GM11168 (cell line): ENCODE data around the gene BSN.

Experiments
- in situ Hi-C: fragments of 300-500 bp; cut with MboI; formaldehyde crosslinking; loops from one replicate; pipeline ENCODE4 v1.12.0; 2022; ENCODE audit warnings: low sequenced_read_pairs; ENCODE audit not compliant: unreplicated experiment

Gene BSN, protein sequence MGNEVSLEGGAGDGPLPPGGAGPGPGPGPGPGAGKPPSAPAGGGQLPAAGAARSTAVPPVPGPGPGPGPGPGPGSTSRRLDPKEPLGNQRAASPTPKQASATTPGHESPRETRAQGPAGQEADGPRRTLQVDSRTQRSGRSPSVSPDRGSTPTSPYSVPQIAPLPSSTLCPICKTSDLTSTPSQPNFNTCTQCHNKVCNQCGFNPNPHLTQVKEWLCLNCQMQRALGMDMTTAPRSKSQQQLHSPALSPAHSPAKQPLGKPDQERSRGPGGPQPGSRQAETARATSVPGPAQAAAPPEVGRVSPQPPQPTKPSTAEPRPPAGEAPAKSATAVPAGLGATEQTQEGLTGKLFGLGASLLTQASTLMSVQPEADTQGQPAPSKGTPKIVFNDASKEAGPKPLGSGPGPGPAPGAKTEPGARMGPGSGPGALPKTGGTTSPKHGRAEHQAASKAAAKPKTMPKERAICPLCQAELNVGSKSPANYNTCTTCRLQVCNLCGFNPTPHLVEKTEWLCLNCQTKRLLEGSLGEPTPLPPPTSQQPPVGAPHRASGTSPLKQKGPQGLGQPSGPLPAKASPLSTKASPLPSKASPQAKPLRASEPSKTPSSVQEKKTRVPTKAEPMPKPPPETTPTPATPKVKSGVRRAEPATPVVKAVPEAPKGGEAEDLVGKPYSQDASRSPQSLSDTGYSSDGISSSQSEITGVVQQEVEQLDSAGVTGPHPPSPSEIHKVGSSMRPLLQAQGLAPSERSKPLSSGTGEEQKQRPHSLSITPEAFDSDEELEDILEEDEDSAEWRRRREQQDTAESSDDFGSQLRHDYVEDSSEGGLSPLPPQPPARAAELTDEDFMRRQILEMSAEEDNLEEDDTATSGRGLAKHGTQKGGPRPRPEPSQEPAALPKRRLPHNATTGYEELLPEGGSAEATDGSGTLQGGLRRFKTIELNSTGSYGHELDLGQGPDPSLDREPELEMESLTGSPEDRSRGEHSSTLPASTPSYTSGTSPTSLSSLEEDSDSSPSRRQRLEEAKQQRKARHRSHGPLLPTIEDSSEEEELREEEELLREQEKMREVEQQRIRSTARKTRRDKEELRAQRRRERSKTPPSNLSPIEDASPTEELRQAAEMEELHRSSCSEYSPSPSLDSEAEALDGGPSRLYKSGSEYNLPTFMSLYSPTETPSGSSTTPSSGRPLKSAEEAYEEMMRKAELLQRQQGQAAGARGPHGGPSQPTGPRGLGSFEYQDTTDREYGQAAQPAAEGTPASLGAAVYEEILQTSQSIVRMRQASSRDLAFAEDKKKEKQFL (N-terminal part only)

DNA sequence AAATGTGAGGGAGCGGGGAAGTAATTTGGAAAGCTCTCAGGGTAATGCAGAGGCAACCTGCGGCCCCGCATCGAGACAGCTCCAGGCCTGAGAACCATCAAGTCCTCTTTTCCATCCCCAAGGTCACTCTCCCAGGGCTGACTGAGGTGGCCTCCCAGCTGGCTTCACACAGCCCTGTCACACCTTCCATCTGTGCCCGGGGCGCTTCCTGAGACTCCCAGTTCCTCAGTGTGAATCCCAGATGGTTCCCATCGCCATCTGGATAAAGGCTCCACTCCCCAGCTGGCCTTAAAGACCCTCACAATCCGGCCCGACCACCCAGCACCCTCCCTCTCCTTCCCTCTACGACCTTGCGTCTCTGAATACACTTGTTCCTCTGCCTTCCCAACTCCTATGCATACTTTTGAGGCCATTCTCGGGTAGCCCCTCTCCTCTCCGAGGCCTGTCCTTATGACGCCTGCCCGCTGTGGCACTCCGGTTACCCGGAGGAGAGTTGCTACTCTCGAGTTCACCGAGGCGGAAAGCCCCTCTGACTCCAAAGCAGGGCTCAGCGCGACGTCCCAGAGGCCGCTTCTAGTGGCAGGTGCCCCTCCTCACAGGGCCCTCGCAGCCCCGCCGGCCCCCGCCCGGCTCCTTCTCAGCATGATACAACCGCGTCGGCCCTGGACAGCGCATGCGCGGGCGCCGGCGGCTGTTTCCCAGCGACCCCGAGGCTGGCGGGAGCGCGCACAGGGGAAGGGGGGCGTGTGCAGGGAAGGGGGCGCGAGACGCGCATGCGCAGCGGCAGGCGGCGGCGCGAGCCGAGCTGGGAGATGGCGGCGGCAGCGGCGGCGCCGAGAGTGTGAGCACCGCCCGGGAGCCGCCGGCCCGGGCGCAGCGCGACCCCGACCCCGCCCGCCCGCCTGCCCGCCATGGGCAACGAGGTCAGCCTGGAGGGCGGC, at the start of gene BSN:
BSN (plus strand) TSS at position 786 of the 941 bp plus-strand sequence; CDS start at position 912, 126 bp downstream.
- in situ Hi-C loops: no loop called here

DNA sequence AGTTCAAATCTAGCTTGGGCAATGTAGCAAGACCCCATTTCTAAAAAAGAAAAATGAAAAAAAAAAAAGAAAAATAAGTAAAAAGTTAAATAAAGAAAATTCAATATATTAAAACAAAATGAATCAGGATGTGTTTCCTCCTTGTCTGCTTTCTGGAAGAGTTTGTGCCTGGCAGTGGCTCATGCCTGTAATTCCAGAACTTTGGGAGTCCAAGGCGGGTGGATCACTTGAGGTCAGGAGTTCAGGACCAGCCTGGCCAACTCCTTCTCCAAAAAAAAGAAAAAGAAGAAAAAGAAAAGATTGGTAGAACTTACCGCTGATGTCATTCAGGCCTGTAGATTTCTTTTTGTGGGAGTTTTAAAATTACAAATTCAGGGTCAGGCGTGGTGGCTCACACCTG, 47.4 kb upstream of the BSN start:
- in situ Hi-C loops: no loop called here

DNA sequence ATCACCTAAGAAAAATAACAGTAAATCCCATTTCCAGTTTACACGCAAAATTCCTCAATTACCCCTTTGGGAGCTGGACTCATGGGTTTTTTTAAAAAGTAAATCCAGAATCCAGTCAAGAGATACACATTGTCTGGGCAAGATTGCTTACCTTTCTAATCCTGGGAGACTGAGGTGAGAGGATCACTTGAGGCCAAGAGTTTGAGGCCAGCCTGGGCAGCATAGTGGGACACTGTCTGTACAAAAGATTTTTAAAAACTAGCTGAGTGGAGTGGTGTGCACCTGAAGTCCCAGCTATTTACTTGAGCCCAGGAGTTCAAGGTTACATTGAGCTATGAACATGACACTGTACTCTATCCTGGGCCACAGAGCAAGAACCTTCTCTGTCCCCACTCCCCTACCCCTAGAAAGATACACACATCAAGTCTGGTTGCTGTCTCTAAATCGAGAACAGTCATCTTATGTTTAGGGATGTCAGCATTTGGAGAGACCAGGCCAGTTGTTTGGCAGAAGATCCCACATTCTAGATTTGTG, 45.2 kb upstream of the BSN start:
- in situ Hi-C loops: no loop called here

DNA sequence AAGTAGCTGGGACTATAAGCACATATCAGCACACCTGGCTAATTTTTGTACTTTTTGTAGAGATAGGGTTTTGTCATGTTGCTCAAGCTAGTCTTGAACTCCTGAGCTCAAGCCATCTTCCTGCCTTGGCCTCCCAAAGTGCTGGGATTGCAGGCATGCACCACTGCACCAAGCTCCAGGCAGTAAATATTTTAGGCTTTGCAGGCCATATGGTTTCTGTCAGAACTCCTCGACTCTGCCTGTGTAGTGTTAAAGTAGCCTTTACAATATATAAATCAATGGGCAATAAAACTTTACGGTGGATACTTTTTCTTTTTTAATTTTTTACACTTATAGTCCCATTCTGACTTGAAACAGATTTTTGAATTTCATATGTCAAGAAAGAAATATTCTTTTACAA, 42.6 kb upstream of the BSN start:
- in situ Hi-C loops: no loop called here

DNA sequence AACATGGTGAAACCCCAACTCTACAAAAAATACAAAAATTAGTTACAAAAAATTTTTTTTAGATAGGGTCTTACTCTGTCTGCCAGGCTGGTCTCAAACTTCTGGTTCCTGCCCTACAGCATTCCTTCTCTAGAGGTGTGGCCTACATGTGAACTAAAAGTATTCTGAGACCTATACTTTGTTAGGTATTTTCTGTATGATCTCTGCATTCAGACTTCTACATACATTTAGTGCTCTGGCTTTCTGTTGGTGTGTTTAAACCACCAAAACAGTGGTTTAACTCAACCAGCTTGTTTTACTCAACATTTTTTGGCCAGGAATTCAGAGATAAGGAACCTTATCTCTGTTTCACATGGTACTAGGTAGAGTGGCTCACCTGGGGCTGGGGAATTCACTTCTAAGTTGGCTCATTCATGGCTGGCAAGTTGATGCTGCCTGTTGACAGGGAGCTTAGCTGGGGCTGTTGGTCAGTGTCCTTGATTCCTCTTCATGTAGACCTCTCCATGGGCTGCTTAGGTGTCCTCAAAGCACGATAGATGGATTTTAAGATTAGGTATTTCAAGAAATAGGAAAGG, 41.4 kb upstream of the BSN start:
- in situ Hi-C loops: no loop called here

DNA sequence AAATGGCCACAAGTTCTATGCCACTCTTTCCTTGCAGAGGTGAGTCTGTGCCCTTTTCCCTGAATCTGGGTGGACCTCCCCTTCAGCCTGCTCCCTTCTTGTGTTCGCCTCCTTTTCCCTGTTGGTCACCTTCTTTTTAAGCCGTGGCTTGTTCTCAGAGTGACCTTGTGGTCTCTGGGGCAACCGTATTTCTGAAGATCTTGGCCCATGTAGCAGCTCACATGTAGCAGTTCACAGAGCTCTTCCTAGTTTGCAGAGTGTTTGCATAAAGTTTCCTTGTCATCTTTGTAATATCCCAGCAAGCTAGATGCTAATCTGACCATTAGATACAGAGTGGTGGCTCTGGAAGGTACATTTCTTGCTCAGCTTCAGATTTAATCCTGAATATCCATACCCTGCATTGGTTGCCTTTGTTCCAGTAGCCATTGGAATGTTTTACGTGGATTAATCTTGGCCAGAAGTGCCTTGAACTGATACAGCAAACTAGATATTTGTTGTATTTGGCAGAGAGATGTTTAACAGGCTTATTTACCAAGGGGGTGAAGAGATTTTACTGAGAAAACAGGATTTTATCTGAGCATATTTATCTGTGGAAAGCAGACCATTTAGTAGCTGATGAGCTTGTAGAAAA, 40.7 kb upstream of the BSN start:
- in situ Hi-C loops: no loop called here

DNA sequence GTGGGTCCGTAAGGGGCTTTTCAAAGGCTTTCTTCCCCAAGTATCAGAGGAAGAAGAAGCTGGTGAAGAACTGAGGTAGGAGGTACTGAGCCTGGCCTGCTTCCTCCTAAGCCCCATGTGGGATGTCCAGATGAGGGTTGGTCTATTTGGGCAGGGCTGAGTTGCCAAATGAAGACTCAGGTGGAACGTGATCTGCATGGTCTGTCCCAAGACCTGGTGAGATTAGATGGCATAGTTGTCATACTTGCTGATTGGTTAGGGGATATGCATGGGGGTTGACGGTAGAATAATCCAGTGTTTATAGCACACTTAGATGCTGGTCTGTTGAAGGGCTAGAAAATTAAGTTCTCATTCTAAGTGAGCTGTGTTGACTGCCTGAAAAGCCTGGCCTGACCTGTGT, 36.3 kb upstream of the BSN start:
- in situ Hi-C loops: no loop called here

DNA sequence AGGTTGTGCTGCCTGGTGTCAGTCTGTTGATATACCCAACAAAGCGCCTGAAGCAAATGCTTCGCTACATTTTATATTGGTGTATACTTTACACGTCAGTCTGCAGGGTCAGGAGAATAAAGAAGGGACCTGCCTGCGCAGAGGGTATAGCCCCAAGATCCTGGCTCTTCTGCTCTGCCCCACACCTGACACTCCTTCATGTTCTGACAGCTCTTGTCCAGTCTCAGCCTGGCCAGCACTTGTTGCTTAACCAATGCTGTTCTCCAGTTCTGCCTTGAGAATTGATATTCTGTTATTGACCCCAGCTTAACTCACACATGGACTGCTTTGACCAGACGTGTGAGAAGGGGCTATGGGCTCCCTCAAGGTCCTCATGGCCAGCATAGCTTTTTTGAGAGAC, 35.8 kb upstream of the BSN start:
- in situ Hi-C loops: no loop called here

DNA sequence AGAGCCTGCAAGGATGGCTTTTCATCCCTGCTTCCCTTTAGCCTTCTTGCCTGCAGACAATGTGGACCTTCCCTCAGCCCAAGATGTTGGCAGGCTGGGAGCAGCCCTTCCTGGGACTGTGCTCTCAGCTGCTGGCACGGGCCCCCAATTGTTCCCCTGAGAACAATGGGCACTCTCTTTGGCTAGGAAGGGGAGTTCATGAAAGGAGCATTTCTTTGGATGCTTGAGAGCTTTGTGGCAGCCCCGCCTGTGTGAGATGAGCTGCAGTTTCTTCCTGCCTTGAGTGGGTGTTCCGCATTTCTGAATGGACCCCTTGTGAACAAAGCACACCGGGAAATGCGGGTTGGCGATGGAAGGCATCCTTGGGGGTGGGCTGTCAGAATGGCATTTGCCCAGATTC, 35.0 kb upstream of the BSN start:
- in situ Hi-C loops: no loop called here

DNA sequence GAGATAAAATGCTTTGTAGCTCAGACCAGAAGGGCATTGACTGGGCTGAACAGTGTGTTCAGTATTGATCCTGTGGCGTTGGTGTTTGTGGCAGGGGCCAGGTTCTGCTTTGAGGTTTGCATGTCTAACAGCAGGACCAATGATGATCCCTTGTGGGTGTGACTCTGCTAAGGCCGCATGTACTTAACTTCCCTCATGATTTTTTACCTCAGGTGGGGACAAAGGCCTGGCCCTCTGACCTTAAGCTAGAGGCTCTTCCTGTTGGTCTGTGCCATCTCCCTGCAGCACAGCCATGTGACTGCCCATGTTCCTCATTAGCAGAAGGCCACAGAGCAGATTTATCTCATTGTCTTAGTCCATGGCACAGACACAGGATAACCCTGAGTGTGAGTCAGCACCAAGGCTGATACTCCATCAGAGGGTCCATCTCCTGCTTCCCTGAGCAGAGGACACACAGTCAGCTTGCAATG, 34.3 kb upstream of the BSN start:
- in situ Hi-C loops: no loop called here

DNA sequence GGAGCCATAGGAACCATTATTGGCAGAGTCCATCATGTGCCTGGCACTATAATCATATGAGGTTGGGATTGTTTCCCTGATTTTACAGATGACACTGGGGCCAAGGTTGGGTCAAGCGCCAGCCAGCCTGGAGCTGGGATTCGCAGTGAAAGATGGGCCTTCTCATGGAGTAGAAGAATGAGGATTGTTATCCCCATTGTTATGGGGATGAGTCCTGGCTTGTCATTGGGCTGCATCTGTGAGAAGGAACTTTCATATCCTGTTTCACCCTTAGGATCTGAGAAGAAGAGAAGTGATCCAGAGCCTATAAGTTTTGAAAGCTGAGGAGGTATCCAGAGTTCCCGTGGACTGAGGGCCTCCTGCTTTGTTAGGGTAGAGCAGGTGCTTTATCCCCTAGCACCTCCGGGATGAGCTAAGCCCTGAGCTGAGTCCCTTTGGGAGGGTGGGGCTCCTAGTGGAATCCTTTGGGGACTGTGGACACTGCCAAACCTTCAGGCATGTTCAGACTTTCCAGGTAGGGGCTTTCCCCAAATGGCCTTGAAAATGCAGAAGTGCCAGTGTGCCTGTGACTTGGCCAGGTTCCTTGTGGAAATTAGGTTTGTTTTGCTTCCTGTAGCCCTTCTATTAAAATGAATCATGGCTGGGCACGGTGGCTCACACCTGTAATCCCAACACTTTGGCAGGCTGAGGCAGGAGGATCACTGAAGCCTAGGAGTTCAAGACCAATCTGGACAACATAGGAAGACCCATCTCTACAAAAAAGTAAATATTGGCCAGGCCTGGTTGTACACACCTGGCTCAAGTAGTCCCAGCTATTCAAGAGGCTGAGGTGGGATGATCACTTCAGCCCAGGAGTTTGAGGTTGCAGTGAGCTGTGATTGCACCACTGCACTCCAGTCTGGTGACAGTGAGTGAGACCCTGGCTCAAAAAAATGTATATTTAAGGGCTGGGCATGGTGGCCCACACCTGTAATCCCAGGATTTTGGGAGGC, 30.2 kb upstream of the BSN start:
- in situ Hi-C loops: no loop called here

DNA sequence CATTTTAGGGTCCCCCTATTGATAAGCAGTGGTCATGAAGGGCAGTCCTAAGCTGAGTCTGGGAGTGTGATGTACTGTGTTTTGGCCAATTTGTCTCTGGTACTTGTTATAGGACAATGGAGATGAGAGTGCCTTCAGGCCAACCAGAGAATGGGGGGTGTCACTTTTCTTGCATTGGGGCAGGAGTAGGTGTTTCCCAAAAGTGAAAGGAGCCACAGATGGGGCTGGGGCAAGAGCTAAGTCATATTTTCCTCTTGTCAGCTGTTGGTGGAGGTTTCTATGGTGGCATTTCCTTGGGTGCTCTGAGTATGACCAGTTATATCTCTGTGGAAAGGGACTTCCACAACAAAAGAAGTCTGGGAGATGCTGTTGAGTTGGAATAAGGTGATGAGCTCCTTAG, 24.7 kb upstream of the BSN start:
- in situ Hi-C loops: no loop called here

DNA sequence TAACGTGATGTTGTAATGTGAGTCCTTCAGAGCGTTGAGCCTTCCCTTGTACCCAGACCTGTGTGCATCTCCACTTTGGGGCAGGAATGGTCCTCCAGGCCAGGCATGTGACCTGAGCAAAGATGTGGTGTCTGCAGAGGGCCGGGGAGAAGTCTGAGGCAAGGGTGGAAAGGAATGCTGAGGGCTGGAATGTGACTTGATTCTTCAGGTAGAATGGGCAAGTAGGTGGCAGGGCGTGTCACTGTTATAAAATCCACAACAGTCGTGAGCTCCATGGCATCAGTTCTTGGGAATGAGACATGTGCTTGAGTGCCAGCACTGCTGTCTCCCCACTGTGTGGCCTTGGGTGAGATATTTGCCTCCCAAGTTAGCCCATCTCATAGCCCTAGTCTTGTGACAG, 24.0 kb upstream of the BSN start:
- in situ Hi-C loops: loop anchor here (10.0 kb wide), 1 partner anchor 115 kb away; no protein-coding TSS in a partner anchor

DNA sequence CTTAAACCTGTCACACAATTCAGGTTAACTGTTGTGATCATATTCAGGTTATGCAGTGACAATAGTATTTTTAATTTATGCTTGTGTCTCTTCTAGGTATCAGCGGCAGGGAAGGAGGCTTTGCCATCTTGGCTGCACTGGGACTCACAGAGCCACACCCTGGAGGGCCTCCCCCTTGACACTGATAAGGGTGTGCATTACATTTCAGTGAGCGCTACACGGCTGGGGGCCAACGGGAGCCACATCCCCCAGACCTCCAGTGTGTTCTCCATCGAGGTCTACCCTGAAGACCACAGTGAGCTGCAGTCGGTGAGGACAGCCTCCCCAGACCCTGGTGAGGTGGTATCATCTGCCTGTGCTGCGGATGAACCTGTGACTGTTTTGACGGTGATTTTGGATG, 23.6 kb upstream of the BSN start:
- in situ Hi-C loops: loop anchor here (10.0 kb wide), 1 partner anchor 114 kb away; no protein-coding TSS in a partner anchor

DNA sequence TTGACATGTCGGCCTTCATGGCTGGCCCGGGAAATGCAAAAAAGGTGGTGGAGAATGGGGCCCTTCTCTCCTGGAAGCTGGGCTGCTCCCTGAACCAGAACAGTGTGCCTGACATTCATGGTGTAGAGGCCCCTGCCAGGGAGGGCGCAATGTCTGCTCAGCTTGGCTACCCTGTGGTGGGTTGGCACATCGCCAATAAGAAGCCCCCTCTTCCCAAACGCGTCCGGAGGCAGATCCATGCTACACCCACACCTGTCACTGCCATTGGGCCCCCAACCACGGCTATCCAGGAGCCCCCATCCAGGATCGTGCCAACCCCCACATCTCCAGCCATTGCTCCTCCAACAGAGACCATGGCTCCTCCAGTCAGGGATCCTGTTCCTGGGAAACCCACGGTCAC, 23.1 kb upstream of the BSN start:
- in situ Hi-C loops: loop anchor here (10.0 kb wide), 1 partner anchor 114 kb away; no protein-coding TSS in a partner anchor

DNA sequence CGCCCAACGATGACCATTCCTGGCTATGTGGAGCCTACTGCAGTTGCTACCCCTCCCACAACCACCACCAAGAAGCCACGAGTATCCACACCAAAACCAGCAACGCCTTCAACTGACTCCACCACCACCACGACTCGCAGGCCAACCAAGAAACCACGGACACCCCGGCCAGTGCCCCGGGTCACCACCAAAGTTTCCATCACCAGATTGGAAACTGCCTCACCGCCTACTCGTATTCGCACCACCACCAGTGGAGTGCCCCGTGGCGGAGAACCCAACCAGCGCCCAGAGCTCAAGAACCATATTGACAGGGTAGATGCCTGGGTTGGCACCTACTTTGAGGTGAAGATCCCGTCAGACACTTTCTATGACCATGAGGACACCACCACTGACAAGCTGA, 22.6 kb upstream of the BSN start:
- in situ Hi-C loops: loop anchor here (10.0 kb wide), 1 partner anchor 113 kb away; no protein-coding TSS in a partner anchor

DNA sequence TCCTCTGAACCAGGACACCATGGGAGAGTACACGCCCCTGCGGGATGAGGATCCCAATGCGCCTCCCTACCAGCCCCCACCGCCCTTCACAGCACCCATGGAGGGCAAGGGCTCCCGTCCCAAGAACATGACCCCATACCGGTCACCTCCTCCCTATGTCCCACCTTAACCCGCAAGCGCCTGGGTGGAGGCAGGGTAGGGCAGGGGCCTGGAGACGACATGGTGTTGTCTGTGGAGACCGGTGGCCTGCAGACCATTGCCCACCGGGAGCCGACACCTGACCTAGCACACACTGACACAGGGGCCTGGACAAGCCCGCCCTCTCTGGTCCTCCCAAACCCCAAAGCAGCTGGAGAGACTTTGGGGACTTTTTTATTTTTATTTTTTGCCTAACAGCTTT, 21.2 kb upstream of the BSN start:
- in situ Hi-C loops: loop anchor here (10.0 kb wide), 1 partner anchor 112 kb away; no protein-coding TSS in a partner anchor
